OCI-LY3 (cell line): Measurements from ENCODE around the gene VMP1.

ENCODE experiments used
- H2AFZ ChIP-seq: fragments of 200-600, 300-600 bp; shearing (Covaris generic); 2 replicates; pipeline ENCODE4 v1.6.0; 2014; ENCODE audit warnings: antibody characterized with exemption, low read depth, low read length
- H3K27ac ChIP-seq: fragments of 200-600, 300-600 bp; sonication (generic); 2 replicates; pipeline ENCODE4 v1.5.1; 2014; ENCODE audit warnings: mild to moderate bottlenecking, low read length, moderate library complexity, mixed read lengths
- H3K27me3 ChIP-seq: fragments of 200-600, 300-600 bp; sonication (generic); 2 replicates; pipeline ENCODE4 v1.6.1; 2014; ENCODE audit warnings: low read depth, low read length, mixed read lengths
- H3K36me3 ChIP-seq: fragments of 200-600, 300-600 bp; sonication (generic); replicated peaks from 2 replicates; pipeline ENCODE3; 2014; ENCODE audit warnings: low read depth, low read length, mixed read lengths
- H3K4me1 ChIP-seq: fragments of 300-600, 200-600 bp; sonication (generic); 2 replicates; pipeline ENCODE4 v1.6.1; 2014; ENCODE audit warnings: low read length, mixed read lengths
- H3K4me2 ChIP-seq: fragments of 200-600, 300-600 bp; sonication (generic); 2 replicates; pipeline ENCODE4 v1.6.1; 2014; ENCODE audit warnings: low read length, mixed read lengths
- H3K4me3 ChIP-seq: fragments of 300-600, 200-600 bp; sonication (generic); 2 replicates; pipeline ENCODE4 v1.5.1; 2014; ENCODE audit warnings: antibody characterized with exemption, mild to moderate bottlenecking, low read length, moderate library complexity
- H3K79me2 ChIP-seq: fragments of 300-600, 200-600 bp; shearing (Covaris generic); 2 replicates; pipeline ENCODE4 v1.6.1; 2014; ENCODE audit warnings: mild to moderate bottlenecking, low read length, mixed read lengths
- H3K9ac ChIP-seq: fragments of 300-600, 200-600 bp; shearing (Covaris generic); 2 replicates; pipeline ENCODE4 v1.6.0; 2014; ENCODE audit warnings: mild to moderate bottlenecking, low read length, moderate library complexity
- H3K9me3 ChIP-seq: fragments of 200-600, 300-600 bp; shearing (Covaris generic); 2 replicates; pipeline ENCODE4 v1.6.1; 2014; ENCODE audit warnings: low read length, mixed read lengths; ENCODE audit not compliant: insufficient read depth
- H4K20me1 ChIP-seq: fragments of 200-600, 300-600 bp; sonication (generic); 2 replicates; pipeline ENCODE4 v1.6.1; 2016; ENCODE audit warnings: low read length, mixed read lengths; ENCODE audit not compliant: insufficient read depth
- CTCF ChIP-seq: fragments of 200-600, 300-600 bp; sonication (generic); IDR thresholded peaks from 2 replicates; pipeline ENCODE4 v1.5.1; 2014; ENCODE audit warnings: antibody characterized with exemption, low read length, low read depth
- EZH2phosphoT487 ChIP-seq: fragments of 200-600 bp; shearing (Covaris generic); IDR thresholded peaks from 2 replicates; pipeline ENCODE4 v1.6.1; 2018; ENCODE audit warnings: antibody characterized with exemption, mixed run types, low read depth

VMP1 gene

GRCh38 chr17:59688008-59688407, 19.4 kb upstream of the VMP1 start:
- peaks cover 17% of the 10 kb centered on the region; the same call in 1 of the 2 replicates for H4K20me1 ChIP-seq
- TF ChIP-seq EZH2phosphoT487 (no peak), CTCF (no peak)
- H2AFZ ChIP-seq, result no peak overlapping the region
- no peak overlapping the region for H3K27ac ChIP-seq
- H3K9me3 ChIP-seq, result no peaks in the 10 kb centered on the region
- H3K9ac ChIP-seq, result no peak overlapping the region
- H3K4me1 ChIP-seq, result peaks cover 11% of the 10 kb centered on the region
- H3K4me2 ChIP-seq, result no peak overlapping the region
- H3K4me3 ChIP-seq, result no peak overlapping the region
- peaks cover 39% of the 10 kb centered on the region for H3K79me2 ChIP-seq
- no peaks in the 10 kb centered on the region for H3K27me3 ChIP-seq
- peaks cover 76% of the 10 kb centered on the region for H3K36me3 ChIP-seq

- Histone ChIP-seq H3K4me3 (no peak overlapping the region), H4K20me1 (peaks cover 18% of the 10 kb centered on the region; the same call in 1 of the 2 replicates), H3K79me2 (peaks cover 42% of the 10 kb centered on the region), H3K9me3 (no peaks in the 10 kb centered on the region), H2AFZ (no peak overlapping the region), H3K36me3 (peaks cover 74% of the 10 kb centered on the region), H3K27ac (no peak overlapping the region), H3K9ac (no peak overlapping the region), H3K4me1 (peaks cover 11% of the 10 kb centered on the region), H3K4me2 (no peak overlapping the region), H3K27me3 (no peaks in the 10 kb centered on the region)
- no peak for TF ChIP-seq CTCF
- no peak for TF ChIP-seq EZH2phosphoT487
Observed at GRCh38 chr17:59688496-59688895, 19.0 kb upstream of the VMP1 start.

GRCh38 chr17:59693582-59693981, 13.9 kb upstream of the VMP1 start:
- H3K27me3 ChIP-seq, result no peaks in the 10 kb centered on the region
- H3K4me2 ChIP-seq, result no peak overlapping the region
- peaks cover 9% of the 10 kb centered on the region for H3K4me1 ChIP-seq
- H3K9ac ChIP-seq, result no peak overlapping the region
- no peak overlapping the region for H3K4me3 ChIP-seq
- H4K20me1 ChIP-seq, result peaks cover 51% of the 10 kb centered on the region
- no peak overlapping the region for H2AFZ ChIP-seq
- peaks cover 74% of the 10 kb centered on the region for H3K79me2 ChIP-seq
- peaks cover 81% of the 10 kb centered on the region for H3K36me3 ChIP-seq
- no peaks in the 10 kb centered on the region for H3K9me3 ChIP-seq
- no peak for TF ChIP-seq CTCF
- no peak for TF ChIP-seq EZH2phosphoT487
- no peak overlapping the region for H3K27ac ChIP-seq

- H3K27me3 ChIP-seq, result no peaks in the 10 kb centered on the region
- H3K4me3 ChIP-seq, result no peak overlapping the region
- H3K9ac ChIP-seq, result no peak overlapping the region
- peaks cover 9% of the 10 kb centered on the region for H3K4me1 ChIP-seq
- no peak overlapping the region for H3K4me2 ChIP-seq
- TF ChIP-seq EZH2phosphoT487 (no peak), CTCF (no peak)
- peaks cover 58% of the 10 kb centered on the region for H4K20me1 ChIP-seq
- no peak overlapping the region for H2AFZ ChIP-seq
- H3K79me2 ChIP-seq, result peaks cover 78% of the 10 kb centered on the region
- H3K27ac ChIP-seq, result no peak overlapping the region
- no peaks in the 10 kb centered on the region for H3K9me3 ChIP-seq
- peaks cover 83% of the 10 kb centered on the region for H3K36me3 ChIP-seq
Observed at GRCh38 chr17:59694344-59694743, 13.1 kb upstream of the VMP1 start.
